Panc1 (cell line): ENCODE measurements around the gene INPP5A. TPM values are rescaled to one million over a fixed set of nuclear protein-coding genes. Genes with fewer than 3 reads are reported as not detected.

Experiments
- ATAC-seq: fragments of 200-7000 bp; cut with Tn5 transposase; 2 replicates; pipeline ENCODE4 v1.9.1; 2020; ENCODE audit warnings: mild to moderate bottlenecking, moderate library complexity
- BruUV-seq: library from RNA; stranded (reverse); fragments of 400-500 nt; replicated peaks from 2 replicates; lab custom pipeline; 2021; lab: Mats Ljungman, UMichigan
- CTCF ChIA-PET: fragments of 300-600 bp; sonication (Branson Sonifier 250); formaldehyde crosslinking; loops from one replicate; lab custom pipeline; 2022; ENCODE audit warnings: antibody characterized with exemption; lab: Charles Lee
- POLR2A ChIA-PET: fragments of 300-600 bp; sonication (Branson Sonifier 250); formaldehyde crosslinking; loops from one replicate; lab custom pipeline; 2022; ENCODE audit warnings: antibody characterized with exemption; lab: Charles Lee
- DNase-seq: peaks from one replicate; pipeline ENCODE4 v3.0.0-alpha.2; 2010; ENCODE audit warnings: low read depth, low spot score
- H3K27ac ChIP-seq: 2 replicates; pipeline ENCODE4 v1.5.1; 2011; ENCODE audit warnings: mild to moderate bottlenecking, low read length, inconsistent platforms
- H3K27me3 ChIP-seq: fragments of 200-500 bp; sonication (Bioruptor generic); 2 replicates; pipeline ENCODE4 v1.6.0; 2014; ENCODE audit warnings: low read length, inconsistent platforms; ENCODE audit not compliant: control insufficient read depth, insufficient read depth
- H3K36me3 ChIP-seq: fragments of 200-500 bp; sonication (Bioruptor generic); 2 replicates; pipeline ENCODE4 v1.5.1; 2014; ENCODE audit warnings: inconsistent platforms, mild to moderate bottlenecking, low read length, moderate library complexity; ENCODE audit not compliant: control insufficient read depth, insufficient read depth
- H3K4me1 ChIP-seq: 2 replicates; pipeline ENCODE4 v1.5.1; 2011; ENCODE audit warnings: inconsistent platforms, mild to moderate bottlenecking, low read length, moderate library complexity; ENCODE audit not compliant: control insufficient read depth, insufficient read depth
- H3K4me3 ChIP-seq, 2 experiments: 2 replicates each; pipeline ENCODE4 v1.5.1; 2011 to 2012; ENCODE audit warnings: low read depth in 2 of 2, low read length in 2 of 2, mild to moderate bottlenecking in 2 of 2, inconsistent platforms in 1 of 2, moderate library complexity in 1 of 2
- H3K9me3 ChIP-seq: fragments of 200-500 bp; sonication (Bioruptor generic); 2 replicates; pipeline ENCODE4 v1.5.1; 2014; ENCODE audit warnings: low read depth, mild to moderate bottlenecking, inconsistent platforms, low read length, moderate library complexity; ENCODE audit not compliant: control insufficient read depth, insufficient read depth
- CTCF ChIP-seq: fragments of 450-650 bp; IDR thresholded peaks from 2 replicates; pipeline ENCODE4 v1.5.1; 2017; ENCODE audit warnings: mild to moderate bottlenecking
- POLR2AphosphoS5 ChIP-seq: IDR thresholded peaks from 2 replicates; pipeline ENCODE4 v1.6.1; 2012; ENCODE audit warnings: mild to moderate bottlenecking, low read depth, low read length, moderate library complexity
- REST ChIP-seq, 2 experiments: IDR thresholded peaks; 2 replicates each; pipeline ENCODE4 v1.6.1; 2011 to 2012; ENCODE audit warnings: low read depth in 2 of 2, control low read depth in 1 of 2, low read length in 1 of 2, mild to moderate bottlenecking in 1 of 2, moderate library complexity in 1 of 2; ENCODE audit not compliant: insufficient read depth in 1 of 2
- SIN3A ChIP-seq: IDR thresholded peaks from 2 replicates; pipeline ENCODE4 v1.6.1; 2012; ENCODE audit warnings: low read depth, mild to moderate bottlenecking, low read length, moderate library complexity, borderline replicate concordance; ENCODE audit not compliant: insufficient read depth
- TCF7L2 ChIP-seq: IDR thresholded peaks from 2 replicates; pipeline ENCODE4 v1.6.1; 2011; ENCODE audit warnings: mild to moderate bottlenecking, low read depth, low read length, inconsistent platforms
- in situ Hi-C: cut with HindIII; loops from 2 replicates; pipeline ENCODE4 v1.10.0; 2016; ENCODE audit warnings: low sequenced_read_pairs, low pct_unique_long_range_greater_than_20kb
- intact Hi-C: fragments of 100-400 bp; cut with micrococcal nuclease; formaldehyde crosslinking; loops from one replicate; pipeline ENCODE4 v1.10.0; 2022; ENCODE audit not compliant: unreplicated experiment
- total RNA-seq: library from RNA; stranded (reverse); gene quantifications from one replicate; pipeline ENCODE4 v1.2.1, GENCODE V29; 2021; ENCODE audit not compliant: unreplicated experiment

INPP5A gene
- total RNA-seq, 1 experiment from 2014 or later = 60.0 TPM

GRCh38 chr10:132793213-132793612 is 255.6 kb downstream of the INPP5A start:
- Histone ChIP-seq H3K36me3 (no peaks in the 10 kb centered on the region), H3K27ac (no peak overlapping the region), H3K4me1 (peaks cover 5% of the 10 kb centered on the region), H3K9me3 (no peaks in the 10 kb centered on the region), H3K4me3 (no peak overlapping the region), H3K27me3 (no peaks in the 10 kb centered on the region)
- TF ChIP-seq SIN3A = no peak
- no peak for TF ChIP-seq TCF7L2
- no peak for TF ChIP-seq POLR2AphosphoS5
- TF ChIP-seq CTCF = peak; percentile 48
- intact Hi-C loops = loop anchor here (10.0 kb wide), 1 partner anchor 338 kb away; no protein-coding TSS in a partner anchor
- no TSS peak for BruUV-seq
- ChIA-PET CTCF (interaction anchor here (0.5 kb wide), 1 partner anchor 9 kb away, joined by 4 read pairs; no protein-coding TSS in a partner anchor), POLR2A (no interaction called here)
- in situ Hi-C loops = no loop called here
- no peak for DNase-seq
- peak; percentile 19 for ATAC-seq

- peaks cover 5% of the 10 kb centered on the region for H3K4me1 ChIP-seq
- TF ChIP-seq TCF7L2 (no peak), CTCF (peak; percentile 75; the same call in 1 of the 2 replicates)
- no TSS peak for BruUV-seq
- H3K9me3 ChIP-seq = no peaks in the 10 kb centered on the region
- H3K27me3 ChIP-seq = no peaks in the 10 kb centered on the region
- DNase-seq (no peak), ATAC-seq (peak; percentile 52)
- H3K27ac ChIP-seq = no peak overlapping the region
- H3K36me3 ChIP-seq = no peaks in the 10 kb centered on the region
- H3K4me3 ChIP-seq = peak overlapping the region in 1 of 2 experiments; percentile 21; a peak in 2 of 4 replicates
- CTCF ChIA-PET = interaction anchor here (0.5 to 1.1 kb wide), 3 partner anchors 8 to 334 kb away, joined by 3 to 7 read pairs (median 4); no protein-coding TSS in a partner anchor
- intact Hi-C loops (loop anchor here (10.0 kb wide), 1 partner anchor 339 kb away; no protein-coding TSS in a partner anchor), in situ Hi-C loops (no loop called here)
- POLR2A ChIA-PET = interaction anchor here (0.6 to 0.7 kb wide), 2 partner anchors 62 to 147 kb away, joined by 3 to 8 read pairs; no protein-coding TSS in a partner anchor
Measured at GRCh38 chr10:132793871-132794849, 256.6 kb downstream of the INPP5A start.

GRCh38 chr10:132796846-132797245 is 259.3 kb downstream of the INPP5A start:
- no peaks in the 10 kb centered on the region for H3K27me3 ChIP-seq
- no TSS peak for BruUV-seq
- no peak overlapping the region for H3K27ac ChIP-seq
- in situ Hi-C loops = no loop called here
- intact Hi-C loops = loop anchor here (10.0 kb wide), 1 partner anchor 342 kb away; no protein-coding TSS in a partner anchor
- H3K36me3 ChIP-seq = no peaks in the 10 kb centered on the region
- DNase-seq (no peak), ATAC-seq (no peak)
- no peak for TF ChIP-seq REST (IDR thresholded peaks at IDR 0.05; ENCODE audit: insufficient read depth in 1 of 2, low read depth in 2 of 2, low read length in 1 of 2)
- no peak for TF ChIP-seq TCF7L2
- no peak for TF ChIP-seq CTCF
- no peak for TF ChIP-seq POLR2AphosphoS5
- no peak for TF ChIP-seq SIN3A
- peaks cover 5% of the 10 kb centered on the region for H3K4me1 ChIP-seq
- ChIA-PET CTCF (no interaction called here), POLR2A (no interaction called here)
- H3K4me3 ChIP-seq = no peak overlapping the region
- no peaks in the 10 kb centered on the region for H3K9me3 ChIP-seq
